HCT116 (cell line): Measurements from ENCODE around the gene ICA1L. TPM values are rescaled to one million over a fixed set of nuclear protein-coding genes. Genes with fewer than 3 reads are reported as not detected.

Source experiments
- ATAC-seq: fragments of 200-7000 bp; cut with Tn5 transposase; 2 replicates; pipeline ENCODE4 v1.9.1; 2020; ENCODE audit warnings: mild to moderate bottlenecking, moderate library complexity
- BruUV-seq: library from RNA; stranded (reverse); fragments of 400-500 nt; replicated peaks from 2 replicates; lab custom pipeline; 2021; lab: Mats Ljungman, UMichigan
- CTCF ChIA-PET: fragments of 300-600 bp; sonication (Branson Sonifier 250); formaldehyde crosslinking; loops from one replicate; lab custom pipeline; 2021; ENCODE audit warnings: antibody characterized with exemption; lab: Charles Lee
- POLR2A ChIA-PET: fragments of 300-600, 350-600 bp; sonication (Branson Sonifier 250); formaldehyde crosslinking; loops from one replicate; lab custom pipeline; 2021; ENCODE audit warnings: antibody characterized with exemption; lab: Charles Lee
- RAD21 ChIA-PET, 2 experiments: fragments of 300-600 bp; sonication (Branson Sonifier 250); formaldehyde crosslinking; loops; one replicate each; lab custom pipeline; 2023; ENCODE audit warnings: low total read pairs in 2 of 2; ENCODE audit not compliant: uncharacterized antibody in 2 of 2, unreplicated experiment in 2 of 2, low non-redundant PET in 1 of 2; lab: Charles Lee
- DNase-seq: peaks from one replicate; pipeline ENCODE4 v3.0.0-alpha.2; 2010; ENCODE audit warnings: low read depth, low spot score
- H2AFZ ChIP-seq: fragments of 200-600 bp; shearing (Covaris generic), sonication (generic); 2 replicates; pipeline ENCODE4 v1.6.1; 2017; ENCODE audit warnings: low read depth, mixed run types, mixed read lengths, antibody characterized with exemption, low read length; ENCODE audit not compliant: poor library complexity, severe bottlenecking
- H3K27ac ChIP-seq: 2 replicates; pipeline ENCODE4 v1.5.1; 2012; ENCODE audit warnings: low read depth, low read length
- H3K27me3 ChIP-seq: fragments of 200-600 bp; sonication (generic); 2 replicates; pipeline ENCODE4 v1.6.1; 2016; ENCODE audit warnings: mixed run types, low read length, mixed read lengths; ENCODE audit not compliant: insufficient read depth
- H3K36me3 ChIP-seq, 2 experiments: fragments of 200-500 bp in 1 of 2; fragments of 200-600 bp in 1 of 2; sonication (Bioruptor generic) in 1 of 2; sonication (generic) in 1 of 2; 2 replicates each; pipeline versions ENCODE4 v1.5.1 to v1.6.1; 2014 to 2016; ENCODE audit warnings: low read length in 2 of 2, inconsistent platforms in 1 of 2, mixed read lengths in 1 of 2, mixed run types in 1 of 2; ENCODE audit not compliant: insufficient read depth in 2 of 2, control insufficient read depth in 1 of 2
- H3K4me1 ChIP-seq, 2 experiments: fragments of 200-600 bp in 1 of 2; sonication (generic) in 1 of 2; 2 replicates each; pipeline versions ENCODE4 v1.5.1 to v1.6.1; 2012 to 2017; ENCODE audit warnings: low read length in 2 of 2, inconsistent platforms in 1 of 2, mild to moderate bottlenecking in 1 of 2, mixed read lengths in 1 of 2, mixed run types in 1 of 2, moderate library complexity in 1 of 2; ENCODE audit not compliant: insufficient read depth in 2 of 2, control insufficient read depth in 1 of 2
- H3K4me2 ChIP-seq: fragments of 200-600 bp; sonication (generic); 2 replicates; pipeline ENCODE4 v1.6.1; 2017; ENCODE audit warnings: mixed run types, low read length, mixed read lengths
- H3K4me3 ChIP-seq, 2 experiments: fragments of 200-600 bp in 1 of 2; sonication (generic) in 1 of 2; replicated peaks in 1 of 2; 2 replicates each; pipeline ENCODE4 v1.5.1; 2011 to 2016; ENCODE audit warnings: low read length in 2 of 2, control low read depth in 1 of 2, low read depth in 1 of 2, mild to moderate bottlenecking in 1 of 2, mixed read lengths in 1 of 2, mixed run types in 1 of 2
- H3K79me2 ChIP-seq: fragments of 200-600 bp; sonication (generic); 2 replicates; pipeline ENCODE4 v1.6.1; 2017; ENCODE audit warnings: mild to moderate bottlenecking, mixed run types, low read length, moderate library complexity, mixed read lengths; ENCODE audit not compliant: insufficient read depth
- H3K9ac ChIP-seq: fragments of 200-600 bp; sonication (generic); 2 replicates; pipeline ENCODE4 v1.6.1; 2016; ENCODE audit warnings: low read length, mixed read lengths
- H3K9me2 ChIP-seq: fragments of 200-600 bp; sonication (generic), shearing (Covaris generic); 2 replicates; pipeline ENCODE4 v1.6.1; 2017; ENCODE audit warnings: mixed run types, mild to moderate bottlenecking, moderate library complexity; ENCODE audit not compliant: insufficient read depth
- H3K9me3 ChIP-seq, 2 experiments: fragments of 200-500 bp in 1 of 2; fragments of 200-600 bp in 1 of 2; sonication (Bioruptor generic) in 1 of 2; sonication (generic) in 1 of 2; 2 replicates each; pipeline ENCODE4 v1.6.1; 2014 to 2017; ENCODE audit warnings: low read length in 2 of 2, mixed read lengths in 2 of 2, inconsistent platforms in 1 of 2, low read depth in 1 of 2, mild to moderate bottlenecking in 1 of 2, mixed run types in 1 of 2, moderate library complexity in 1 of 2; ENCODE audit not compliant: control insufficient read depth in 1 of 2, insufficient read depth in 1 of 2
- H4K20me1 ChIP-seq: fragments of 200-600 bp; sonication (generic), shearing (Covaris generic); 2 replicates; pipeline ENCODE4 v1.6.1; 2017; ENCODE audit warnings: mixed run types, mild to moderate bottlenecking, moderate library complexity; ENCODE audit not compliant: insufficient read depth
- EZH2 ChIP-seq: fragments of 200-600 bp; sonication (generic); IDR thresholded peaks from 2 replicates; pipeline ENCODE4 v1.6.1; 2017; ENCODE audit warnings: antibody characterized with exemption, mixed run types
- EZH2phosphoT487 ChIP-seq: fragments of 200-600 bp; IDR thresholded peaks from 2 replicates; pipeline ENCODE4 v1.6.1; 2018; ENCODE audit warnings: antibody characterized with exemption, borderline replicate concordance
- intact Hi-C: fragments of 100-400 bp; cut with micrococcal nuclease; formaldehyde crosslinking; loops from 2 replicates; pipeline ENCODE4 v1.10.0; 2022
- total RNA-seq: library from RNA; stranded (reverse); gene quantifications from one replicate; pipeline ENCODE4 v1.2.1, GENCODE V29; 2021; ENCODE audit not compliant: unreplicated experiment
- TF ChIP-seq, protein P1 (sequence below): IDR thresholded peaks from 2 replicates; pipeline ENCODE4 v1.6.1; 2012; ENCODE audit warnings: low read depth
- TF ChIP-seq, protein P2 (sequence below): IDR thresholded peaks from 2 replicates; pipeline ENCODE4 v1.6.1; 2012
- TF ChIP-seq, protein P3 (sequence below), 3 experiments: fragments of 200-600 bp in 1 of 3; sonication (generic) in 1 of 3; IDR thresholded peaks in 2 of 3; conservative IDR thresholded peaks in 1 of 3; 2 replicates each; pipeline ENCODE4 v1.5.1; 2012 to 2017; ENCODE audit warnings: low read depth in 2 of 3, low read length in 2 of 3, antibody characterized with exemption in 1 of 3, borderline replicate concordance in 1 of 3, control low read depth in 1 of 3, mild to moderate bottlenecking in 1 of 3, mixed read lengths in 1 of 3, mixed run types in 1 of 3, moderate library complexity in 1 of 3; ENCODE audit not compliant: insufficient read depth in 1 of 3

ICA1L gene
- total RNA-seq, 1 experiment from 2014 or later = 2.5 TPM

DNA sequence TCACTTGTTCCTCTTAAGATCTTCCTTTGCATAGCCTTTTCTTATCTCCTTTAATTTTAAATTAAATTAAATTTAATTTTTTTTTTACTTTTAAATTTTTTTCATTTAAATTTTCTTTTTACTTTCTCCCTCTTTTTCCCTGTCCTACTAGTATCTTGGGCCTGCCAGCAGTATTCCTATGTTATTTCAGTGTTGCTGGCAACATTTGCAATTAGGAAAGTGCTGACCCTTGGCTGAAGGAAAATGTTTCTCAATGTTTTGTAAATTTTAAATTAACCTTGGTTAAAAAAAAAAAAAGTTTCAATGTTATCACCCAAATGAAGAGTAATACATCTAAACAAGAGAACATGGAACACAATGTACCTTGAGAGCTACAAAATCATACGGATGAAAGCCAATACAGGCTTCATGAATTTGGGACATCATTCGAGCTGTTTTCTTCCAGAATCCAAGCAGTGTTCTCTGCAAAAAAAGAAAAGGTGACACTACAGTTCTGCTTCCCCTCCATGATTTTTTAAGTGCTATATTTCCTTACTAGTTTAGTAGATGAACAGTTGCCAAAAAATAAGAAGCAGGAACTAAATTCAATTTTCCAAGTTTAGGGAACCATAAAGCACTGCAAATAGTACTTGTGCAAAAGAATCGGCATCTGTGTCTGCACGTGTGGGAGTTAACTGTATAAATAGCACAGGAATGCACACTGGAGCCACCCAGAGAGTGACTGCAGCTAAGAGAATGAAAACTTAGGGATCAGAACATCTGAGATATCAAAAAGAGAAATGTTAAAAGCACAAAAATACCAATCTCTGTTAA lies 55.8 kb downstream of the ICA1L start (continued):
- TF ChIP-seq, protein P1, sequence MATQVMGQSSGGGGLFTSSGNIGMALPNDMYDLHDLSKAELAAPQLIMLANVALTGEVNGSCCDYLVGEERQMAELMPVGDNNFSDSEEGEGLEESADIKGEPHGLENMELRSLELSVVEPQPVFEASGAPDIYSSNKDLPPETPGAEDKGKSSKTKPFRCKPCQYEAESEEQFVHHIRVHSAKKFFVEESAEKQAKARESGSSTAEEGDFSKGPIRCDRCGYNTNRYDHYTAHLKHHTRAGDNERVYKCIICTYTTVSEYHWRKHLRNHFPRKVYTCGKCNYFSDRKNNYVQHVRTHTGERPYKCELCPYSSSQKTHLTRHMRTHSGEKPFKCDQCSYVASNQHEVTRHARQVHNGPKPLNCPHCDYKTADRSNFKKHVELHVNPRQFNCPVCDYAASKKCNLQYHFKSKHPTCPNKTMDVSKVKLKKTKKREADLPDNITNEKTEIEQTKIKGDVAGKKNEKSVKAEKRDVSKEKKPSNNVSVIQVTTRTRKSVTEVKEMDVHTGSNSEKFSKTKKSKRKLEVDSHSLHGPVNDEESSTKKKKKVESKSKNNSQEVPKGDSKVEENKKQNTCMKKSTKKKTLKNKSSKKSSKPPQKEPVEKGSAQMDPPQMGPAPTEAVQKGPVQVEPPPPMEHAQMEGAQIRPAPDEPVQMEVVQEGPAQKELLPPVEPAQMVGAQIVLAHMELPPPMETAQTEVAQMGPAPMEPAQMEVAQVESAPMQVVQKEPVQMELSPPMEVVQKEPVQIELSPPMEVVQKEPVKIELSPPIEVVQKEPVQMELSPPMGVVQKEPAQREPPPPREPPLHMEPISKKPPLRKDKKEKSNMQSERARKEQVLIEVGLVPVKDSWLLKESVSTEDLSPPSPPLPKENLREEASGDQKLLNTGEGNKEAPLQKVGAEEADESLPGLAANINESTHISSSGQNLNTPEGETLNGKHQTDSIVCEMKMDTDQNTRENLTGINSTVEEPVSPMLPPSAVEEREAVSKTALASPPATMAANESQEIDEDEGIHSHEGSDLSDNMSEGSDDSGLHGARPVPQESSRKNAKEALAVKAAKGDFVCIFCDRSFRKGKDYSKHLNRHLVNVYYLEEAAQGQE = no peak
- TF ChIP-seq, protein P2, sequence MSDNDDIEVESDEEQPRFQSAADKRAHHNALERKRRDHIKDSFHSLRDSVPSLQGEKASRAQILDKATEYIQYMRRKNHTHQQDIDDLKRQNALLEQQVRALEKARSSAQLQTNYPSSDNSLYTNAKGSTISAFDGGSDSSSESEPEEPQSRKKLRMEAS = no peak

DNA sequence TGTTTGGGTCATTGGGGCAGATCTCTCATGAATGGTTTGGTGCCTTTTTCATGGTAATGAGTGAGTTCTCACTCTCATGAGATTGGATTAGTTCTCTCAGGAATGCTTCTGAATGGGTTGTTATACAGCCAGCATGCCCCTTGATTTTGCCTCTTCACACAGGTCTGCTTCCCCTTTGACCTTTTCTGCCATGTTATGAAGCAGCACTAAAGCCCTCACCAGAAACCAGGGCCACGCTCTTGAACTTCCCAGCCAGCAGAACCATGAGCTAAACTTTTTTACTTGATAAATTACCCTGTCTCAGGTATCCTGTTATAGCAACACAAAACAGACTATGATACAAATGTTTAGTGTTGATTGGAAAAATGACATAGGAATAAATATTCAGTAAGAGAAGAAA lies 57.3 kb downstream of the ICA1L start:
- ATAC-seq (no peak), DNase-seq (no peak)
- no peaks in the 10 kb centered on the region for H3K79me2 ChIP-seq
- CTCF ChIA-PET = interaction anchor here (1.1 kb wide), 1 partner anchor 17 kb away, joined by 3 read pairs; no protein-coding TSS in a partner anchor
- no peaks in the 10 kb centered on the region for H4K20me1 ChIP-seq
- H3K4me3 ChIP-seq = no peak overlapping the region
- H3K27ac ChIP-seq = no peak overlapping the region
- POLR2A ChIA-PET = no interaction called here
- BruUV-seq = no TSS peak
- H3K9ac ChIP-seq = no peak overlapping the region
- no peak overlapping the region for H2AFZ ChIP-seq
- H3K4me1 ChIP-seq = no peaks in the 10 kb centered on the region
- RAD21 ChIA-PET = no interaction called here
- intact Hi-C loops = no loop called here
- no peaks in the 10 kb centered on the region for H3K27me3 ChIP-seq
- H3K9me2 ChIP-seq = no peaks in the 10 kb centered on the region
- no peaks in the 10 kb centered on the region for H3K36me3 ChIP-seq
- no peak overlapping the region for H3K4me2 ChIP-seq
- TF ChIP-seq, protein P3, sequence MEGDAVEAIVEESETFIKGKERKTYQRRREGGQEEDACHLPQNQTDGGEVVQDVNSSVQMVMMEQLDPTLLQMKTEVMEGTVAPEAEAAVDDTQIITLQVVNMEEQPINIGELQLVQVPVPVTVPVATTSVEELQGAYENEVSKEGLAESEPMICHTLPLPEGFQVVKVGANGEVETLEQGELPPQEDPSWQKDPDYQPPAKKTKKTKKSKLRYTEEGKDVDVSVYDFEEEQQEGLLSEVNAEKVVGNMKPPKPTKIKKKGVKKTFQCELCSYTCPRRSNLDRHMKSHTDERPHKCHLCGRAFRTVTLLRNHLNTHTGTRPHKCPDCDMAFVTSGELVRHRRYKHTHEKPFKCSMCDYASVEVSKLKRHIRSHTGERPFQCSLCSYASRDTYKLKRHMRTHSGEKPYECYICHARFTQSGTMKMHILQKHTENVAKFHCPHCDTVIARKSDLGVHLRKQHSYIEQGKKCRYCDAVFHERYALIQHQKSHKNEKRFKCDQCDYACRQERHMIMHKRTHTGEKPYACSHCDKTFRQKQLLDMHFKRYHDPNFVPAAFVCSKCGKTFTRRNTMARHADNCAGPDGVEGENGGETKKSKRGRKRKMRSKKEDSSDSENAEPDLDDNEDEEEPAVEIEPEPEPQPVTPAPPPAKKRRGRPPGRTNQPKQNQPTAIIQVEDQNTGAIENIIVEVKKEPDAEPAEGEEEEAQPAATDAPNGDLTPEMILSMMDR (IDR thresholded peaks at IDR 0.05 in 2 of 3, conservative IDR thresholded peaks at IDR 0.05 in 1 of 3; ENCODE audit: borderline replicate concordance in 1 of 3, insufficient read depth in 1 of 3, low read depth in 2 of 3, low read length in 2 of 3) = no peak
- no peak for TF ChIP-seq EZH2
- no peak for TF ChIP-seq EZH2phosphoT487
- H3K9me3 ChIP-seq = no peaks in the 10 kb centered on the region
